CD8-positive, alpha-beta memory T cell (primary cell): ENCODE measurements around the gene OR5B12. TPM values are rescaled to one million over a fixed set of nuclear protein-coding genes. Genes with fewer than 3 reads are reported as not detected.

Source experiments
- CTCF ChIA-PET: fragments of 350-600 bp; sonication (Branson Sonifier 250); formaldehyde crosslinking; loops from one replicate; lab custom pipeline; 2021; ENCODE audit warnings: antibody characterized with exemption; lab: Charles Lee
- POLR2A ChIA-PET: fragments of 350-600 bp; sonication (Branson Sonifier 250); formaldehyde crosslinking; loops from one replicate; lab custom pipeline; 2021; ENCODE audit warnings: antibody characterized with exemption; lab: Charles Lee
- DNase-seq, 5 donors: peaks; one replicate each; pipeline versions ENCODE4 v3.0.0 to v3.0.0-alpha.2; 2020 to 2022; ENCODE audit warnings: mixed read lengths in 1 of 5
- H3K27ac ChIP-seq: one replicate; pipeline ENCODE4 v1.7.0; 2013; ENCODE audit warnings: low read depth, mild to moderate bottlenecking, low read length, moderate library complexity
- H3K27me3 ChIP-seq: 2 replicates; pipeline ENCODE4 v1.7.0; 2013; ENCODE audit warnings: low read length, mild to moderate bottlenecking; ENCODE audit not compliant: insufficient read depth, poor library complexity, severe bottlenecking
- H3K36me3 ChIP-seq: 2 replicates; pipeline ENCODE4 v1.7.0; 2013; ENCODE audit warnings: mild to moderate bottlenecking, low read length, moderate library complexity; ENCODE audit not compliant: insufficient read depth
- H3K4me1 ChIP-seq: 2 replicates; pipeline ENCODE4 v1.7.0; 2013; ENCODE audit warnings: mild to moderate bottlenecking, low read length, moderate library complexity; ENCODE audit not compliant: insufficient read depth
- H3K4me3 ChIP-seq: 2 replicates; pipeline ENCODE4 v1.7.0; 2013; ENCODE audit warnings: mild to moderate bottlenecking, low read length
- H3K9me3 ChIP-seq: 2 replicates; pipeline ENCODE4 v1.7.0; 2013; ENCODE audit warnings: mild to moderate bottlenecking, low read length
- H3K27ac Mint-ChIP-seq, 8 donors: one replicate each; pipeline ENCODE4 v1.8.0; 2020 to 2021; ENCODE audit warnings: mixed read lengths in 8 of 8, mild to moderate bottlenecking in 6 of 8, inconsistent platforms in 3 of 8, moderate library complexity in 3 of 8
- H3K27me3 Mint-ChIP-seq, 2 donors: one replicate each; pipeline ENCODE4 v1.8.0; 2020 to 2021; ENCODE audit warnings: mixed read lengths in 2 of 2, mild to moderate bottlenecking in 1 of 2, moderate library complexity in 1 of 2
- H3K36me3 Mint-ChIP-seq, 3 donors: one replicate each; pipeline ENCODE4 v1.8.0; 2020 to 2021; ENCODE audit warnings: mixed read lengths in 3 of 3, inconsistent platforms in 1 of 3, mild to moderate bottlenecking in 1 of 3
- H3K4me1 Mint-ChIP-seq, 3 donors: one replicate each; pipeline ENCODE4 v1.8.0; 2020 to 2021; ENCODE audit warnings: mixed read lengths in 3 of 3, inconsistent platforms in 1 of 3, mild to moderate bottlenecking in 1 of 3
- H3K4me3 Mint-ChIP-seq, 7 donors: one replicate each; pipeline ENCODE4 v1.8.0; 2020 to 2021; ENCODE audit warnings: mixed read lengths in 7 of 7, mild to moderate bottlenecking in 6 of 7, moderate library complexity in 4 of 7, inconsistent platforms in 2 of 7
- H3K9me3 Mint-ChIP-seq, 5 donors: one replicate each; pipeline ENCODE4 v1.8.0; 2020 to 2022; ENCODE audit warnings: mixed read lengths in 5 of 5, mild to moderate bottlenecking in 3 of 5, moderate library complexity in 2 of 5, inconsistent platforms in 1 of 5
- polyA plus RNA-seq: library from polyadenylated mRNA; unstranded; fragments of 300-500 nt; fragmentation: Illumina TruSeq; gene quantifications from one replicate; pipeline ENCODE4 v1.2.3, GENCODE V29; 2021
- total RNA-seq, 2 experiments: library from RNA; stranded (reverse); gene quantifications; one replicate each; pipeline ENCODE4 v1.2.3, GENCODE V29; 2021

Gene OR5B12
- total and polyA plus RNA-seq, 3 experiments from 2014 or later = 0.20 TPM; not detected in 2

- H3K4me3 Mint-ChIP-seq = no peak overlapping the region
- Histone ChIP-seq H3K36me3 (no peaks in the 10 kb centered on the region), H3K9me3 (no peaks in the 10 kb centered on the region), H3K27ac (no peak overlapping the region), H3K27me3 (no peaks in the 10 kb centered on the region), H3K4me3 (no peak overlapping the region), H3K4me1 (no peaks in the 10 kb centered on the region)
- ChIA-PET CTCF (no interaction called here), POLR2A (no interaction called here)
- peaks cover 0 to 6% (median 3%) of the 10 kb centered on the region in 5 donors for H3K9me3 Mint-ChIP-seq
- H3K27ac Mint-ChIP-seq = peak overlapping the region in 1 of 8 donors; percentile 51
- H3K27me3 Mint-ChIP-seq = peaks cover 5 to 7% of the 10 kb centered on the region in 2 donors
- DNase-seq = no peak
- H3K36me3 Mint-ChIP-seq = no peaks in the 10 kb centered on the region
- peaks cover 0 to under 1% (median 0%) of the 10 kb centered on the region in 3 donors for H3K4me1 Mint-ChIP-seq
Measured at GRCh38 chr11:58446294-58446693, 4.3 kb upstream of the OR5B12 start.

DNA sequence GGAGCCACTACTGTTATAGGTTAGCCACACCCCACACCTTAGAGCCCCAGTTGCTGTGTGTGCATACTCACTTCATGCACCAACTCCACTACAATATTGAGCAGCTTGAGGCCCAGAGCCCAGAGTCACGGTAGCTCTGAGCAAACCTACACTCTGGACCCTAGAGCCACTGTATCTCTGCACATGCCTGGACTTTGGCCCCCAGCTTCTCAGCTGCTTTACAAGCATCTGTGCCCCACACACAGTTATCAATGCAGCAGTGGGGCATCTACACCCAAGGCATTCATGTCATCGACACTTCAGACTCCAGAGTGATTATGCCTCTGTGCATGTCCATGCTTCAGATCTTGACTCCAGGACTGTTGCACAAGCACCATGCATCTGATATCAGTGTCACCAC, 2.3 kb upstream of the OR5B12 start:
- DNase-seq = no peak
- Mint-ChIP-seq H3K27me3 (peaks cover 3 to 7% of the 10 kb centered on the region in 2 donors), H3K4me3 (no peak overlapping the region), H3K27ac (no peak overlapping the region), H3K36me3 (no peaks in the 10 kb centered on the region), H3K4me1 (no peaks in the 10 kb centered on the region), H3K9me3 (peaks cover 0 to 3% (median 0%) of the 10 kb centered on the region in 5 donors)
- ChIA-PET POLR2A (no interaction called here), CTCF (no interaction called here)
- Histone ChIP-seq H3K27ac (no peak overlapping the region), H3K4me1 (no peaks in the 10 kb centered on the region), H3K9me3 (no peaks in the 10 kb centered on the region), H3K36me3 (no peaks in the 10 kb centered on the region), H3K27me3 (no peaks in the 10 kb centered on the region), H3K4me3 (no peak overlapping the region)

DNA sequence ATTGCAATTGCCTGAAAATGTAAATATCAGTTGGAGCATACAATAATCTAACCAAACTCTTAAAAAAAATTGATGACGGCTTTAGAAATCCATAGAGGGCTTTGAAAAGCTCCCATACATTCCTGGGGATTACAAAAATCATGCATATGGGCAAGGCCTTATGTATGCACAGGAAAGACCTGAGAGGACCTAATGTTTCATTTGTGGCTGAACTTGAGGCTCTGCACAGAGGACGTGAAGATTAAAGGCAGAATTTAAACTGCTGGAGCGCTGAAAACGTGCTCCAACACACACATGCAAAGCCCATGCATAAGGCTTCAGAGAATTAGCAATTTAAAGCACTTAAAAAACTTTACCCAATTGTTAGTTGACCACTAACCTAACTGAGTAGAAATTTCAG, 3.5 kb downstream of the OR5B12 start:
- Histone ChIP-seq H3K4me3 (no peak overlapping the region), H3K27me3 (no peaks in the 10 kb centered on the region), H3K36me3 (no peaks in the 10 kb centered on the region), H3K27ac (no peak overlapping the region), H3K9me3 (no peaks in the 10 kb centered on the region), H3K4me1 (no peaks in the 10 kb centered on the region)
- Mint-ChIP-seq H3K27ac (no peak overlapping the region), H3K36me3 (no peaks in the 10 kb centered on the region), H3K27me3 (peaks cover 0 to 4% of the 10 kb centered on the region in 2 donors), H3K9me3 (peaks cover 0 to 6% (median 3%) of the 10 kb centered on the region in 5 donors), H3K4me1 (no peaks in the 10 kb centered on the region), H3K4me3 (no peak overlapping the region)
- ChIA-PET POLR2A (no interaction called here), CTCF (no interaction called here)
- DNase-seq = no peak

DNA sequence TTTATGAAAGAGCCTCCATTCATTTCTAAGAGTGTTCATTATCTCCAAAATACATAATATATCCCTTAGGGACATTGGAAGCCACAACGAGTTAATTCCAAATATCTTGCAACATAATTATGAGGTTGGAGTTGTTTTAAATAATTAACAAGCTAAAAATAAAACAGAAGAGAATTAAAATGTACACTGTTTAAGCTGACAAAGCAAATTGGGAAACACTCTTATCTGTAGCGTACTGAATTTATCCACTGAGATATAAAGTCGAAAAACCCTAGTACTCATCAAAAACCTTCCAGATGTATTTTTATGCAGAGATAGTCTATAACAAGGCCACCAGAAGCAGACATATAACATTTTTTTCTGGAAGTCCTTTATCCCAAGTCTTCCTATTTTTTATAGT, 7.8 kb downstream of the OR5B12 start:
- CTCF ChIA-PET = no interaction called here
- peaks cover 5% of the 10 kb centered on the region in 2 donors for H3K27me3 Mint-ChIP-seq
- H3K36me3 Mint-ChIP-seq = peaks cover 0 to 3% (median 0%) of the 10 kb centered on the region in 3 donors
- DNase-seq = no peak
- H3K27ac Mint-ChIP-seq = no peak overlapping the region
- POLR2A ChIA-PET = no interaction called here
- Histone ChIP-seq H3K27me3 (no peaks in the 10 kb centered on the region), H3K36me3 (no peaks in the 10 kb centered on the region), H3K27ac (no peak overlapping the region), H3K4me1 (no peaks in the 10 kb centered on the region), H3K9me3 (no peaks in the 10 kb centered on the region), H3K4me3 (no peak overlapping the region)
- H3K9me3 Mint-ChIP-seq = peaks cover 2 to 13% (median 7%) of the 10 kb centered on the region in 5 donors
- H3K4me1 Mint-ChIP-seq = no peaks in the 10 kb centered on the region
- H3K4me3 Mint-ChIP-seq = no peak overlapping the region

GRCh38 chr11:58433638-58434203, 8.3 kb downstream of the OR5B12 start:
- CTCF ChIA-PET = no interaction called here
- Mint-ChIP-seq H3K36me3 (peaks cover 0 to 3% (median 0%) of the 10 kb centered on the region in 3 donors), H3K27me3 (peaks cover 5 to 10% of the 10 kb centered on the region in 2 donors)

DNA sequence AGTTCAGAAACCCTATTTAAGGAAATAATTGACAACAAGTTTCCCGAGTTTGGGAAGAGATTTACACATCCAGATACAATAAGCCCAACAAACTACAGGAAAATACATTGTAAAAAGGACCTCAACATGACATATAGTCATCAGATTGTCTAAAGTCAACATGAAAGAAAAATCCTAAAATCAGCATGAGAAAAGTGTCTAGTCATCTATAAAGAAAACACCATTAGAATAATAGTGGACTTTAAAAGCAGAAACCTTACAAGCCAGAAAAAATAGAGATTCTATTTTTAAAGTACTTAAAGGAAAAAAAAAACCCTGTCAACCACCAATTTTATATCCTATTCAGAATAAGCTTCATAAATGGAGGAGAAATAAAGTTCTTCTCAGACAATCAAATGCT, 12.8 kb downstream of the OR5B12 start:
- H3K36me3 Mint-ChIP-seq = peaks cover 0 to 3% (median 0%) of the 10 kb centered on the region in 3 donors

More at GRCh38 chr11:58433638-58434203, 8.3 kb downstream of the OR5B12 start:
- POLR2A ChIA-PET = no interaction called here
- Histone ChIP-seq H3K4me3 (no peak overlapping the region), H3K4me1 (no peaks in the 10 kb centered on the region), H3K27ac (no peak overlapping the region), H3K27me3 (no peaks in the 10 kb centered on the region), H3K36me3 (no peaks in the 10 kb centered on the region), H3K9me3 (no peaks in the 10 kb centered on the region)
- no peaks in the 10 kb centered on the region for H3K4me1 Mint-ChIP-seq
- peaks cover 6 to 18% (median 12%) of the 10 kb centered on the region in 5 donors for H3K9me3 Mint-ChIP-seq
- no peak overlapping the region for H3K4me3 Mint-ChIP-seq
- no peak for DNase-seq
- no peak overlapping the region for H3K27ac Mint-ChIP-seq

GRCh38 chr11:58428021-58428420, 14.0 kb downstream of the OR5B12 start, which contains the start of gene OR5B2:
TSS of gene OR5B2 (minus strand) at chr11:58428121. CDS start at chr11:58423261, 4,860 bp downstream.
- CTCF ChIA-PET = no interaction called here
- Histone ChIP-seq H3K27me3 (no peaks in the 10 kb centered on the region), H3K27ac (no peak within 1 kb of the TSS), H3K9me3 (no peaks in the 10 kb centered on the region), H3K4me3 (no peak within 1 kb of the TSS), H3K36me3 (no peaks in the 10 kb centered on the region), H3K4me1 (no peaks in the 10 kb centered on the region)
- Mint-ChIP-seq H3K4me1 (no peaks in the 10 kb centered on the region), H3K36me3 (peaks cover 0 to 3% (median 0%) of the 10 kb centered on the region in 3 donors), H3K27ac (no peak within 1 kb of the TSS), H3K9me3 (peaks cover 8 to 18% (median 13%) of the 10 kb centered on the region in 5 donors), H3K4me3 (no peak within 1 kb of the TSS), H3K27me3 (peaks cover 6 to 24% of the 10 kb centered on the region in 2 donors)
- no peak for DNase-seq
- POLR2A ChIA-PET = no interaction called here

More for the DNA sequence above, 12.8 kb downstream of the OR5B12 start:
- Histone ChIP-seq H3K36me3 (no peaks in the 10 kb centered on the region), H3K27me3 (no peaks in the 10 kb centered on the region), H3K4me3 (no peak overlapping the region), H3K27ac (no peak overlapping the region), H3K4me1 (no peaks in the 10 kb centered on the region), H3K9me3 (no peaks in the 10 kb centered on the region)
- no peak for DNase-seq
- H3K4me3 Mint-ChIP-seq = no peak overlapping the region
- no peak overlapping the region for H3K27ac Mint-ChIP-seq
- H3K9me3 Mint-ChIP-seq = peaks cover 8 to 18% (median 13%) of the 10 kb centered on the region in 5 donors
- ChIA-PET POLR2A (no interaction called here), CTCF (no interaction called here)
- H3K27me3 Mint-ChIP-seq = peaks cover 4 to 24% of the 10 kb centered on the region in 2 donors
- no peaks in the 10 kb centered on the region for H3K4me1 Mint-ChIP-seq

- POLR2A ChIA-PET = no interaction called here
- Histone ChIP-seq H3K27me3 (no peaks in the 10 kb centered on the region), H3K27ac (no peak within 1 kb of the TSS), H3K36me3 (no peaks in the 10 kb centered on the region), H3K9me3 (no peaks in the 10 kb centered on the region), H3K4me3 (no peak within 1 kb of the TSS), H3K4me1 (no peaks in the 10 kb centered on the region)
- no peak within 1 kb of the TSS for H3K27ac Mint-ChIP-seq
- H3K9me3 Mint-ChIP-seq = peaks cover 24 to 39% (median 35%) of the 10 kb centered on the region in 5 donors
- DNase-seq = no peak
- no peak within 1 kb of the TSS for H3K4me3 Mint-ChIP-seq
- peaks cover 10 to 15% of the 10 kb centered on the region in 2 donors for H3K27me3 Mint-ChIP-seq
- H3K36me3 Mint-ChIP-seq = peaks cover 0 to 4% (median 0%) of the 10 kb centered on the region in 3 donors
- CTCF ChIA-PET = no interaction called here
- no peaks in the 10 kb centered on the region for H3K4me1 Mint-ChIP-seq
Measured at GRCh38 chr11:58406774-58407173, 35.3 kb downstream of the OR5B12 start, which contains the start of gene OR5B3. TSS of gene OR5B3 (minus strand) at chr11:58406874. CDS start at chr11:58403409, 3,465 bp downstream.
